ENCODE data around the gene IKZF1.

IKZF1 gene

GRCh38 chr7:50302486-50303334, 1.8 kb upstream of the IKZF1 start:
- Histone ChIP-seq H3K9me3 (no peaks in the 10 kb centered on the region), H3K4me3 (no peak overlapping the region), H3K36me3 (no peaks in the 10 kb centered on the region), H3K4me1 (peaks cover 0 to 16% (median 5%) of the 10 kb centered on the region in 4 donors), H3K27ac (no peak overlapping the region), H3K27me3 (peaks cover 0 to 34% of the 10 kb centered on the region in 2 donors)
- intact Hi-C loops (cut with DNase I; ENCODE audit: low total_unique reads) = no loop called here
- DNase-seq = no peak
- TF ChIP-seq CTCF (IDR thresholded peaks at IDR 0.05) = no peak

DNA sequence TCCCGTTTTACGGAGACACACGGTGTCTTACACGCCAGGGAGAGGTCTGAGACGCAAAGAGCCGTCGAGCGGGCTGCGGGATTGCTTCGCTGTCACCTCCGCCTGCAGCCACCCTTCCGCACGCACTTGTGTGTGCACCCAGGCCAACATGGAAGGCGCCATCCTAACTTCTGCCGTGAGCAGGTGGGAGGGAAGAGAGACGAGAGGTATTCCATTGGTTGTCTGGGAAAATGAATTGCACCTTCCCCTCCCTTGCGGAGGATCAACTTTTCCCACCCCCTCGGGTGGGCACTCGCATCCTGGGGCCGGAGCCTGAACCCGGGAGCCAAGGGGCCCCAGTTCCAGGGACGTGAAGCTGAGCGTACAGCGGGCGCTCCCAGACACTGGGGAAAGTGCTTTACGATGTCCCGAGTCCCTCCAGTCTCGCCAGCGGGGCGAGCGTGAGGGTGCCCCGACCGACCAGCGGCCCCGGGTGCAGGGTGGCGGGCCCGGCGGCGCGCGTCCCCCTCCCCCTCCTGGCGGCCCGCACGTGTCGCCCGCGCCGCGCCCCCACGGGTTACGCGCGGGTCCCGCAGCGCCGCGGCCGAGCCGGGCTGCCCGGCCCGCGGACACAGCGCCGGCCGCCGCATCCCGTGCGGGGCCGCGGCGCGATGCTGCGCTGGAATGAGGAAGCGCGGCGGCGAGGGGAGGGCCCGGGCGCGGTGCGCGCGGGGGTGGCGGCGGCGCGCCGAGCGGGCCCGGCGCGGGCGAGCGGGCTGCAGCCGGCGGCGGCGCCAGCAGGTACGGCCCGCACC, 984 bp upstream of the IKZF1 start:
- peaks cover 0 to 34% of the 10 kb centered on the region in 2 donors for H3K27me3 ChIP-seq
- peaks cover 0 to 16% (median 5%) of the 10 kb centered on the region in 4 donors for H3K4me1 ChIP-seq
- H3K4me3 ChIP-seq = peak overlapping the region; percentile 40 to 44
- no peak for DNase-seq
- intact Hi-C loops (cut with DNase I; ENCODE audit: low total_unique reads) = no loop called here
- H3K9me3 ChIP-seq = no peaks in the 10 kb centered on the region
- no peaks in the 10 kb centered on the region for H3K36me3 ChIP-seq
- no peak for TF ChIP-seq CTCF (IDR thresholded peaks at IDR 0.05)
- no peak overlapping the region for H3K27ac ChIP-seq

DNA sequence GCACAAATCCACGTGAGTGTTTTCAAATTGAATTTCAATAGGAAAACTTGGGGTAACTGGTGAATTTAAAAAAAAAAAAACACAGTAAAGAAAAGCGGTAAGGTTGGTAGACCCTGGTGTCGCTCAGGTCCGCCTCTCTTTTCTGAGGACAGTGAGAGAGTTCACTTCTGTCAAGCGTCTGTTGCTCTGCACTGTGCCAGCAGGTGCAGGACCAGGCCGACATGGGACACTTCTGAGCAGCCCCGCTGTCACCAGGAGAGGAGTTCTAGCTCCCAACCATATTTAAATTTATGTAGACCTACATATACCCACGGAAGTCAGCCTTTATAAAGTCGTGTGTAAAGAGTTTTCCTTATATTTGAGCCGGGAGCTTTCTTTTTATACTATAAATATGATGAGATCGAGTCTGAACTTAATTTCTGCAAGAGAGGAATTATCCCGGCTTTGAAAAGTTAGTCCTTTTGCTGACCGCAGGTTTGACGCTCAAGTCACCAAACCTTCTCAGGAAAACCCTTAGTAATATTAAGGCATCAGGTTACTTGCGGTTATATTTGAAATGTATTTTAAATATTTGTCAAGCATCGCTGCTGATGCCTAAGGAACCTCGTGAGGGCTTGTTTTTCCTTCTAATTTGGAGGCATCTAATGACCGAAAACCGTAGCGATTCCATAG, 531 bp downstream of the IKZF1 start:
- Histone ChIP-seq H3K27me3 (peaks cover 0 to 34% of the 10 kb centered on the region in 2 donors), H3K4me1 (peaks cover 0 to 16% (median 5%) of the 10 kb centered on the region in 4 donors), H3K4me3 (peak overlapping the region; percentile 40 to 44), H3K36me3 (no peaks in the 10 kb centered on the region), H3K27ac (no peak overlapping the region), H3K9me3 (no peaks in the 10 kb centered on the region)
- no peak for DNase-seq
- intact Hi-C loops (cut with DNase I; ENCODE audit: low total_unique reads) = no loop called here
- TF ChIP-seq CTCF (IDR thresholded peaks at IDR 0.05) = no peak

DNA sequence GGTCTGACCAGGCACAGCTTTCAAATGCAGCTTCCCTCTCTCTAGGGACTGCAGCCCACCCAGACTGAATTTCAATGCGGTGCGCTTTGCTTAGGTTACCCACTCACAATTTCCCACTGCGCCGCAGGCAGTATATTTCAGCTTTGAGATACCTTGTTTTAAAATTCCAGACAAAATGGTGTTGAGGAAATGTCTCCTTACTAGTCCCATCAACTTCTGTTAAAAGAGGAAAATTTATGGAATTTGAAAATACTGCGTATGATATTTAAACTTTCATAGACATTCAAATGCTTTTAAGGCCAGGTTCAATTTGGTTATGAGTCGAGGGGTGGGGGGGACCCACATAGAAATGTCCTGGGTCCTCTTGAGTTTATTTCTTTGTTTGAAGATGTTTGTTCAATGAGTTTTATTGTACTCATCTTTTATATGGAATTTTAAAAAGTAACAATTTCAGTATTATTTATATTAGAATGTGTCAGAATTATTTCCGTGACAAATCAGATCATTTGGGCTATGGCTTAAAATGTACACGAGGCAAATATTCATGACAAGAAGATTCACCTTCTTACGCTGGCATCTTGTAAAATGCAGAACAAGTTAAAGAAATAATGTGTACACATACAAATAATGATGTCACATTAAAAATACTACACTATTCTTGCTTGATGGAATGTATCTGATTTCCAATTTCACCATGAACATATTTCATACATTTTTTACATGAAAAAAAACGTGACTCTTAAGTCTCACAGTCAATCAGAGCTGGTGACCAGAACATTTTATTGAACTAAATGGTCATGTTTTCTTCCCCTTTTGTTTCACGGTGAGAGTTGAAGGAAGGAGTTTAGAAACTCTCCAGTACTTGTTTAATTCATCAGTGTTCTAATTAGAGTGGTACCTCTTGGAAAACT, 1.3 kb downstream of the IKZF1 start:
- no peaks in the 10 kb centered on the region for H3K9me3 ChIP-seq
- H3K4me3 ChIP-seq = peak overlapping the region; percentile 40 to 44
- H3K27ac ChIP-seq = no peak overlapping the region
- TF ChIP-seq CTCF (IDR thresholded peaks at IDR 0.05) = no peak
- H3K36me3 ChIP-seq = no peaks in the 10 kb centered on the region
- intact Hi-C loops (cut with DNase I; ENCODE audit: low total_unique reads) = no loop called here
- DNase-seq = no peak
- H3K27me3 ChIP-seq = peaks cover 0 to 34% of the 10 kb centered on the region in 2 donors
- H3K4me1 ChIP-seq = peaks cover 0 to 16% (median 5%) of the 10 kb centered on the region in 4 donors
